Measurements from ENCODE around the gene CNR2.

The CNR2 gene

GRCh38 chr1:23953020-23953419 is 39.9 kb upstream of the CNR2 start:
- ChIA-PET POLR2A (ENCODE audit: low non-redundant PET) (no interaction called here), CTCF (no interaction called here)

GRCh38 chr1:23947366-23947765 is 34.2 kb upstream of the CNR2 start:
- no peak for DNase-seq (ENCODE audit: low spot score)
- ChIA-PET CTCF (interaction anchor here (0.9 to 1.0 kb wide), 2 partner anchors 8 to 13 kb away, joined by 3 to 4 read pairs; no protein-coding TSS in a partner anchor), POLR2A (ENCODE audit: low non-redundant PET) (no interaction called here)
- no peak for TF ChIP-seq CTCF (conservative IDR thresholded peaks at IDR 0.05; ENCODE audit: low read depth)
- no peak overlapping the region for H3K27ac ChIP-seq

More at GRCh38 chr1:23953020-23953419, 39.9 kb upstream of the CNR2 start:
- peak overlapping the region; percentile 94; the same call in 1 of the 2 replicates for H3K27ac ChIP-seq
- TF ChIP-seq CTCF (conservative IDR thresholded peaks at IDR 0.05; ENCODE audit: low read depth): no peak
- DNase-seq (ENCODE audit: low spot score): no peak

GRCh38 chr1:23936481-23937176 is 23.5 kb upstream of the CNR2 start:
- POLR2A ChIA-PET (ENCODE audit: low non-redundant PET): no interaction called here
- CTCF ChIA-PET: no interaction called here
- no peak for TF ChIP-seq CTCF (conservative IDR thresholded peaks at IDR 0.05; ENCODE audit: low read depth)
- no peak overlapping the region for H3K27ac ChIP-seq
- DNase-seq (ENCODE audit: low spot score): no peak

- H3K27ac ChIP-seq: no peak overlapping the region
- no peak for DNase-seq (ENCODE audit: low spot score)
- ChIA-PET POLR2A (ENCODE audit: low non-redundant PET) (interaction anchor here (0.6 kb wide), 1 partner anchor 12 kb away, joined by 4 read pairs; no protein-coding TSS in a partner anchor), CTCF (no interaction called here)
- no peak for TF ChIP-seq CTCF (conservative IDR thresholded peaks at IDR 0.05; ENCODE audit: low read depth)
Observed at GRCh38 chr1:23931491-23931880, 18.3 kb upstream of the CNR2 start.

GRCh38 chr1:23930861-23931490 is 17.8 kb upstream of the CNR2 start:
- POLR2A ChIA-PET (ENCODE audit: low non-redundant PET): no interaction called here

GRCh38 chr1:23930270-23930669 is 17.1 kb upstream of the CNR2 start:
- CTCF ChIA-PET: interaction anchor here (0.6 to 1.2 kb wide), 3 partner anchors 13 to 816 kb away, joined by 3 to 4 read pairs (median 3); no protein-coding TSS in a partner anchor
- DNase-seq (ENCODE audit: low spot score): no peak
- POLR2A ChIA-PET (ENCODE audit: low non-redundant PET): no interaction called here

More at GRCh38 chr1:23930861-23931490, 17.8 kb upstream of the CNR2 start:
- peak overlapping the region; percentile 75 for H3K27ac ChIP-seq
- no peak for TF ChIP-seq CTCF (conservative IDR thresholded peaks at IDR 0.05; ENCODE audit: low read depth)
- CTCF ChIA-PET: interaction anchor here (0.6 to 0.7 kb wide), 3 partner anchors 21 to 815 kb away, joined by 3 read pairs; no protein-coding TSS in a partner anchor
- DNase-seq (ENCODE audit: low spot score): no peak

More at GRCh38 chr1:23930270-23930669, 17.1 kb upstream of the CNR2 start:
- TF ChIP-seq CTCF (conservative IDR thresholded peaks at IDR 0.05; ENCODE audit: low read depth): no peak
- peak overlapping the region; percentile 75 for H3K27ac ChIP-seq
